GM23248 (cell line): ENCODE data around the gene CREB3L2.

ENCODE experiments used
- EZH2 ChIP-seq: fragments of 200-600 bp; sonication (generic); IDR thresholded peaks from 2 replicates; pipeline ENCODE4 v1.6.1; 2018; ENCODE audit warnings: antibody characterized with exemption, mild to moderate bottlenecking; ENCODE audit not compliant: insufficient read depth, poor library complexity, severe bottlenecking
- EZH2phosphoT487 ChIP-seq: fragments of 200-600 bp; sonication (generic); IDR thresholded peaks from 2 replicates; pipeline ENCODE4 v1.6.1; 2018; ENCODE audit warnings: antibody characterized with exemption, moderate library complexity, mild to moderate bottlenecking, low read depth; ENCODE audit not compliant: insufficient read depth

GRCh38 chr7:137832382-137832781, 169.5 kb downstream of the CREB3L2 start:
- no peak for TF ChIP-seq EZH2phosphoT487
- no peak for TF ChIP-seq EZH2
